Karpas-422 (cell line): Measurements from ENCODE around the gene NPVF. TPM values are rescaled to one million over a fixed set of nuclear protein-coding genes. Genes with fewer than 3 reads are reported as not detected.
A peak's percentile ranks its signal among the peaks of the same experiment; 100 is the strongest.

Source experiments
- DNase-seq: peaks from one replicate; pipeline ENCODE4 v3.0.0-alpha.2; 2015
- H2AFZ ChIP-seq: fragments of 200-600 bp; sonication (generic); 2 replicates; pipeline ENCODE4 v1.6.1; 2014; ENCODE audit warnings: antibody characterized with exemption, low read length, mixed read lengths
- H3K27ac ChIP-seq: fragments of 200-600 bp; sonication (generic); 2 replicates; pipeline ENCODE4 v1.5.1; 2014; ENCODE audit warnings: mild to moderate bottlenecking, low read length, moderate library complexity
- H3K27me3 ChIP-seq: fragments of 200-600 bp; sonication (generic); 2 replicates; pipeline ENCODE4 v1.6.1; 2014; ENCODE audit warnings: low read length, mixed read lengths
- H3K36me3 ChIP-seq: fragments of 200-600 bp; sonication (generic); 2 replicates; pipeline ENCODE4 v1.6.1; 2014; ENCODE audit warnings: low read length, mixed read lengths; ENCODE audit not compliant: insufficient read depth
- H3K4me1 ChIP-seq: fragments of 200-600 bp; sonication (generic); 2 replicates; pipeline ENCODE4 v1.6.1; 2014; ENCODE audit warnings: mild to moderate bottlenecking, low read length, mixed read lengths
- H3K4me2 ChIP-seq: fragments of 200-600 bp; sonication (generic); 2 replicates; pipeline ENCODE4 v1.6.1; 2014; ENCODE audit warnings: low read length, low read depth, mild to moderate bottlenecking; ENCODE audit not compliant: poor library complexity, severe bottlenecking
- H3K4me3 ChIP-seq: fragments of 200-600 bp; sonication (generic); 2 replicates; pipeline ENCODE4 v1.5.1; 2014; ENCODE audit warnings: mild to moderate bottlenecking, antibody characterized with exemption, low read length, mixed read lengths
- H3K79me2 ChIP-seq: fragments of 200-600 bp; sonication (generic); 2 replicates; pipeline ENCODE4 v1.6.1; 2014; ENCODE audit warnings: mild to moderate bottlenecking, low read length, mixed read lengths
- H3K9ac ChIP-seq: fragments of 200-600 bp; sonication (generic); 2 replicates; pipeline ENCODE4 v1.6.0; 2014; ENCODE audit warnings: low read length
- H3K9me2 ChIP-seq: fragments of 200-600 bp; sonication (generic), shearing (Covaris generic); replicated peaks from 2 replicates; pipeline ENCODE4 v1.6.0; 2014; ENCODE audit warnings: mild to moderate bottlenecking, low read length, moderate library complexity; ENCODE audit not compliant: insufficient read depth
- H3K9me3 ChIP-seq: fragments of 300-700, 200-600 bp; sonication (generic); 2 replicates; pipeline ENCODE4 v1.6.1; 2014; ENCODE audit warnings: low read length, mixed read lengths
- H4K20me1 ChIP-seq: fragments of 200-600 bp; sonication (generic); 2 replicates; pipeline ENCODE4 v1.6.1; 2014; ENCODE audit warnings: mild to moderate bottlenecking, antibody characterized with exemption, low read length, low read depth; ENCODE audit not compliant: insufficient read depth
- total RNA-seq: library from RNA; depleted of rRNA; stranded (reverse); fragments of >200 nt; shearing (Covaris generic); gene quantifications from 2 replicates; pipeline ENCODE4 v1.2.3, GENCODE V29; 2014; ENCODE audit warnings: low replicate concordance

The NPVF gene
- total RNA-seq, 1 experiment from 2014 or later, result not detected

GRCh38 chr7:25194036-25194435, 34.2 kb downstream of the NPVF start:
- Histone ChIP-seq H3K9ac (no peak overlapping the region), H4K20me1 (no peaks in the 10 kb centered on the region), H3K9me2 (no peaks in the 10 kb centered on the region), H3K27me3 (no peaks in the 10 kb centered on the region), H3K4me2 (no peak overlapping the region), H3K4me1 (no peaks in the 10 kb centered on the region), H3K27ac (no peak overlapping the region), H2AFZ (no peak overlapping the region), H3K4me3 (no peak overlapping the region), H3K79me2 (no peaks in the 10 kb centered on the region), H3K9me3 (no peaks in the 10 kb centered on the region), H3K36me3 (no peaks in the 10 kb centered on the region)
- no peak for DNase-seq

- Histone ChIP-seq H3K27ac (no peak overlapping the region), H3K4me2 (no peak overlapping the region), H3K9ac (no peak overlapping the region), H3K27me3 (no peaks in the 10 kb centered on the region), H3K4me1 (no peaks in the 10 kb centered on the region), H2AFZ (no peak overlapping the region), H3K4me3 (no peak overlapping the region), H3K9me3 (no peaks in the 10 kb centered on the region), H3K36me3 (no peaks in the 10 kb centered on the region), H4K20me1 (no peaks in the 10 kb centered on the region), H3K79me2 (no peaks in the 10 kb centered on the region), H3K9me2 (no peaks in the 10 kb centered on the region)
- DNase-seq, result no peak
Measured at GRCh38 chr7:25192043-25192442, 36.2 kb downstream of the NPVF start.

GRCh38 chr7:25189197-25189596, 39.1 kb downstream of the NPVF start:
- Histone ChIP-seq H3K4me2 (no peak overlapping the region), H2AFZ (no peak overlapping the region)

GRCh38 chr7:25187932-25188331, 40.4 kb downstream of the NPVF start:
- H3K27me3 ChIP-seq, result no peaks in the 10 kb centered on the region
- peak; percentile 40 for DNase-seq
- H3K9me2 ChIP-seq, result no peaks in the 10 kb centered on the region

More at GRCh38 chr7:25189197-25189596, 39.1 kb downstream of the NPVF start:
- no peaks in the 10 kb centered on the region for H3K9me2 ChIP-seq
- no peak for DNase-seq
- no peaks in the 10 kb centered on the region for H3K4me1 ChIP-seq
- H3K27ac ChIP-seq, result no peak overlapping the region
- no peaks in the 10 kb centered on the region for H3K36me3 ChIP-seq
- no peaks in the 10 kb centered on the region for H3K9me3 ChIP-seq
- no peaks in the 10 kb centered on the region for H4K20me1 ChIP-seq
- H3K9ac ChIP-seq, result no peak overlapping the region
- H3K4me3 ChIP-seq, result no peak overlapping the region
- no peaks in the 10 kb centered on the region for H3K79me2 ChIP-seq
- no peaks in the 10 kb centered on the region for H3K27me3 ChIP-seq

GRCh38 chr7:25186436-25186835, 41.9 kb downstream of the NPVF start:
- Histone ChIP-seq H3K27me3 (no peaks in the 10 kb centered on the region), H3K4me1 (no peaks in the 10 kb centered on the region), H4K20me1 (no peaks in the 10 kb centered on the region), H3K4me2 (no peak overlapping the region), H3K27ac (no peak overlapping the region), H3K4me3 (no peak overlapping the region), H3K36me3 (no peaks in the 10 kb centered on the region), H3K9me3 (no peaks in the 10 kb centered on the region), H2AFZ (no peak overlapping the region), H3K9me2 (no peaks in the 10 kb centered on the region), H3K9ac (no peak overlapping the region), H3K79me2 (no peaks in the 10 kb centered on the region)
- DNase-seq, result no peak

More at GRCh38 chr7:25187932-25188331, 40.4 kb downstream of the NPVF start:
- Histone ChIP-seq H3K36me3 (no peaks in the 10 kb centered on the region), H3K79me2 (no peaks in the 10 kb centered on the region), H3K4me1 (no peaks in the 10 kb centered on the region), H3K9me3 (no peaks in the 10 kb centered on the region), H3K27ac (no peak overlapping the region), H3K4me2 (no peak overlapping the region), H3K9ac (no peak overlapping the region), H4K20me1 (no peaks in the 10 kb centered on the region), H3K4me3 (no peak overlapping the region), H2AFZ (no peak overlapping the region)

- H3K4me1 ChIP-seq, result peaks cover 13% of the 10 kb centered on the region
- no peak for DNase-seq
Measured at GRCh38 chr7:25181532-25181931, 46.8 kb downstream of the NPVF start.

GRCh38 chr7:25180946-25181345, 47.3 kb downstream of the NPVF start:
- H3K9me2 ChIP-seq, result no peaks in the 10 kb centered on the region
- H3K36me3 ChIP-seq, result no peaks in the 10 kb centered on the region; the same call in 1 of the 2 replicates
- peak overlapping the region; percentile 99 for H2AFZ ChIP-seq
- DNase-seq, result no peak
- H3K4me3 ChIP-seq, result peak overlapping the region; percentile 75; the same call in 1 of the 2 replicates
- no peaks in the 10 kb centered on the region for H3K9me3 ChIP-seq
- peak overlapping the region; percentile 78 for H3K9ac ChIP-seq
- no peaks in the 10 kb centered on the region for H4K20me1 ChIP-seq
- peaks cover 13% of the 10 kb centered on the region for H3K4me1 ChIP-seq
- H3K4me2 ChIP-seq, result peak overlapping the region; percentile 80
- no peaks in the 10 kb centered on the region for H3K27me3 ChIP-seq
- no peaks in the 10 kb centered on the region for H3K79me2 ChIP-seq
- H3K27ac ChIP-seq, result no peak overlapping the region

More at GRCh38 chr7:25181532-25181931, 46.8 kb downstream of the NPVF start:
- Histone ChIP-seq H3K36me3 (no peaks in the 10 kb centered on the region; the same call in 1 of the 2 replicates), H3K79me2 (no peaks in the 10 kb centered on the region), H3K9me3 (no peaks in the 10 kb centered on the region), H4K20me1 (no peaks in the 10 kb centered on the region), H2AFZ (no peak overlapping the region), H3K4me3 (no peak overlapping the region), H3K27ac (no peak overlapping the region), H3K27me3 (no peaks in the 10 kb centered on the region), H3K4me2 (no peak overlapping the region), H3K9ac (no peak overlapping the region), H3K9me2 (no peaks in the 10 kb centered on the region)

GRCh38 chr7:25180592-25180923, 47.7 kb downstream of the NPVF start:
- Histone ChIP-seq H3K4me2 (peak overlapping the region; percentile 80), H3K9ac (peak overlapping the region; percentile 78), H3K27me3 (no peaks in the 10 kb centered on the region), H3K4me3 (peak overlapping the region; percentile 75), H4K20me1 (no peaks in the 10 kb centered on the region), H3K27ac (no peak overlapping the region), H3K4me1 (peaks cover 13% of the 10 kb centered on the region), H3K36me3 (no peaks in the 10 kb centered on the region; the same call in 1 of the 2 replicates), H3K79me2 (no peaks in the 10 kb centered on the region), H2AFZ (peak overlapping the region; percentile 99), H3K9me3 (no peaks in the 10 kb centered on the region), H3K9me2 (no peaks in the 10 kb centered on the region)
- no peak for DNase-seq
